Activated CD4-positive, CD25-positive, alpha-beta regulatory T cell treated with anti-CD3 and anti-CD28 coated beads, Interleukin-2, amount 50 U/mL, for 72 hours (primary cell): ENCODE data around the gene CLSTN1.
"Not testable (repeated sequence)": the region's sequence is repeated elsewhere in the genome, so short reads cannot be mapped to it uniquely, and the experiment has no call there.

Experiments
- DNase-seq: peaks from one replicate; pipeline ENCODE4 v3.0.0; 2021

The CLSTN1 gene

DNA sequence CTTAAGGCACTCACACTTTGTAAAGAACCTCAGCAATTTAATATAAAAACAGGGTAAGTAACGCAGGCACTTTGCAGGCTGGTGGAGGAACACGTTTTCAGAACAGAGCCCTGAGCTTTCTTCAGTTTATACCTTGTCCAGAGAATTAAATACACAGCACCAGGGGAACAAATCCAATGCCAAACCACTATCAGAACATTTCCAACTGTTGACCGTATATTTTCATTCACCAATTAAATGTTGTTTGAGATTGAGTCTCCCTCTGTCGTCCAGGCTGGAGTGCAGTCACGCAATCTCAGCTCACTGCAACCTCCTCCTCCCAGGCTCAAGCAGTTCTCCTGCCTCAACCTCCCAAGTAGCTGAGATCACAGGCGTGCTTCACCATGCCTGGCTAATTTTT, 29.7 kb downstream of the CLSTN1 start:
- DNase-seq = no peak

DNA sequence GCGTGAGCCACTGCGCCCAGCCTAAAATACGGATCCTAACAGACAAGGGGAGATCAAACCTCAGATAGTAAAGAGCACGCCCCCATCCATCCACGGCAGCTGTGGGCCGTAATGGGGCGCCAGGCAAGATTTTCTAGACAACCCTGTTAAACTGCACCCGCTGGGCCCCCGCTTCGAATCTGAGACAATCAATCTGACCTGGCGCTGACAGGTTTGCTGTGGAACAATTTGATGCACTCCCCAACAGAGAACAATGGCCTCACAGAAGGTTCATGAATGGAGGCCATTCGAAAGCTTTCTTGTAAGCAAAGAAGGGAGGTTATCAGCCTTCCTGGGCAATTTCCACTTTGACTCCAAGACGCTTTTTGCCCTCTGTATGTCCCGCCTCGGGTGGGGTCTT, 30.5 kb downstream of the CLSTN1 start:
- DNase-seq = no peak

GRCh38 chr1:9792156-9793042, 31.4 kb downstream of the CLSTN1 start:
- no peak for DNase-seq

GRCh38 chr1:9789700-9790099, 34.1 kb downstream of the CLSTN1 start:
- not testable (repeated sequence) for DNase-seq

GRCh38 chr1:9787702-9788101, 36.1 kb downstream of the CLSTN1 start:
- peak; percentile 44 for DNase-seq

GRCh38 chr1:9785406-9785805, 38.4 kb downstream of the CLSTN1 start:
- no peak for DNase-seq

GRCh38 chr1:9784508-9785133, 39.1 kb downstream of the CLSTN1 start:
- peak; percentile 55 for DNase-seq

DNA sequence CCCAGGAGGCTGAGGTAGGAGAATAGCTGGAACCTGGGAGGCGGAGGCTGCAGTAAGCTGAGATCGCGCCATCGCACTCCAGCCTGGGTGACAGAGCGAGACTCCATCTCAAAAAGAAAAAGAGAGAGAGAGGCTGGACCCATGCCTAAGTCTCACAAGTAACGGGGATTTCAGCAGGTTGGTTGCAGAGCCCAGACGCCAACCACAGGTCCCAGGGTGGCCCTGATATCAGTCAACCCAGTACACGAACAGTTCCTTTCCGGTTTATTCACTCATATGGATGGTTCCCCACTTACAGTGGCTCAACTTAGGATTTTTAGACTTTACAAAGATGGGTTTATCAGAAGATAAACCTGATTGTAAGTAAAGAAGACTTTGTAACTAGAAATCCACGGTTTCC, 40.9 kb downstream of the CLSTN1 start:
- no peak for DNase-seq

DNA sequence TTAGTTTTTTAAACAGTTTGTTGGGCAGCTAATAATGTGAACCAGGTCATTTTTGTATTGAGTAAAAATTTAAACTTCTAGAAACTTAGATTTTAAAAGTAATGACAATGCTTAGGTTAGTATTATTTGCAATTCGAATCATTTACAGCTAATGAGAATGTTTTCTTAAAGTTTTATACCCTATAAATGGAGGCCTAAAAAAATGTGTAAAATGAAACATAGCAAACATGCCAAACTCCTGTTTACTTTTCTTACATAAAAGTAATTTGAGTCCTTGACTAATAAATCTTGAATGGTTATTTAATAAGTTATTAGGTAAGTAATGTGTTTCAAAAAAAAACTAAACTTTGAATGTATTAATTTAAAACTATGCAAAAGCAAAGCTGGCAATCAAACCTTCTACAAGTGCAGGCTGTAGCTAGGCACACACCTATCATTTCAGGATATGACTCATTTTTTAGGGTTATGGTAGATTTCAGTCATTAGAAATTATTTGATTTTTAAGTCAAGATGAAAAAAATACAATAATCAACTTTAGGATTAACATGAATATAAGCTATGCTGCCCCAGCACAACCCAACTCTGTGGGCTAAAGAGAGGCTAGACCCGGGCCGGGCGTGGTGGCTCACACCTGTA, 41.5 kb downstream of the CLSTN1 start:
- no peak for DNase-seq

DNA sequence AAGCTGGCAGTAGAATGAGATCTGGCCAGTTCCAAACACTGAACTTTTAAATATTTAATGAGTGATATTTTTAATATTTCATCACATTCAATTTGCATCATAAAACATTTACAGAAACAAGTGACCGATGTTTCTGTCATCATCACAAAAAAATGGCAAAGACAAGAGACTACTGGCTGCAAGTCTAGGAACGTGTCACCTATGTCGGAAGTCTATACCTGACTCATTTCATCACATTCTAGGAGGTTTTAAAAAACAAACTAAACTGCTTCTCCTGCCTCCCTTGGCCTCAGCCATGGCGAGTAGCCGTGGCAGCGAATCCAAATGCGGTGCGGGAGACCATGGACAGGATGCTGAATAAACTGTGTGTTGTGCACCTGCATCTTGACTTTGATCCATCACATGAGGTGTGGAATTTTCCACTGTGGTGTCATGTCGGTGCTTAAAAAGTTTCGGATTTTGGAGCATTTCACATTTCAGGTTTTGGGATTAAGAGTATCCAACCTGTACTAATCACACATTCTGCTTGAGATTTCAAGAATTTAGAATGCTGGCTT, 43.1 kb downstream of the CLSTN1 start:
- no peak for DNase-seq

DNA sequence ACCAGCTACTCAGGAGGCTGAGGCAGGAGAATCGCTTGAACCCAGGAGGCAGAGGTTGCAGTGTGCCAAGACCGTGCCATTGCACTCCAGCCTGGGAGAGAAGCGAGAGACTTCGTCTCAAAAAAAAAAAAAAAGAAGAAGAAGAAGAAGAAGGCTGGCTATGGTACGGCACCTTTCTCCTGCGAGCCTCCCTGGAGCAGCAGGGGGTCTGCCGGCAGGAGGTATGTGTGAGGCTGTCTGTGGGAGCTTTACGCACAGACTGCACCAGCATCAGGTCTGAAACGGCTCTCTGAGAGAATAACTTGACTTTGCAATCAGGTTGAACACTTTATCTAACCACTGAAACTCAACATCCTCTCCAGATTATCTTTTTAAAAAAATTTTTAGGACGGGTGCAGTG, 44.9 kb downstream of the CLSTN1 start:
- DNase-seq = no peak

- no peak for DNase-seq
These were observed 47.1 kb downstream of the CLSTN1 start for GRCh38 chr1:9776685-9777084.

DNA sequence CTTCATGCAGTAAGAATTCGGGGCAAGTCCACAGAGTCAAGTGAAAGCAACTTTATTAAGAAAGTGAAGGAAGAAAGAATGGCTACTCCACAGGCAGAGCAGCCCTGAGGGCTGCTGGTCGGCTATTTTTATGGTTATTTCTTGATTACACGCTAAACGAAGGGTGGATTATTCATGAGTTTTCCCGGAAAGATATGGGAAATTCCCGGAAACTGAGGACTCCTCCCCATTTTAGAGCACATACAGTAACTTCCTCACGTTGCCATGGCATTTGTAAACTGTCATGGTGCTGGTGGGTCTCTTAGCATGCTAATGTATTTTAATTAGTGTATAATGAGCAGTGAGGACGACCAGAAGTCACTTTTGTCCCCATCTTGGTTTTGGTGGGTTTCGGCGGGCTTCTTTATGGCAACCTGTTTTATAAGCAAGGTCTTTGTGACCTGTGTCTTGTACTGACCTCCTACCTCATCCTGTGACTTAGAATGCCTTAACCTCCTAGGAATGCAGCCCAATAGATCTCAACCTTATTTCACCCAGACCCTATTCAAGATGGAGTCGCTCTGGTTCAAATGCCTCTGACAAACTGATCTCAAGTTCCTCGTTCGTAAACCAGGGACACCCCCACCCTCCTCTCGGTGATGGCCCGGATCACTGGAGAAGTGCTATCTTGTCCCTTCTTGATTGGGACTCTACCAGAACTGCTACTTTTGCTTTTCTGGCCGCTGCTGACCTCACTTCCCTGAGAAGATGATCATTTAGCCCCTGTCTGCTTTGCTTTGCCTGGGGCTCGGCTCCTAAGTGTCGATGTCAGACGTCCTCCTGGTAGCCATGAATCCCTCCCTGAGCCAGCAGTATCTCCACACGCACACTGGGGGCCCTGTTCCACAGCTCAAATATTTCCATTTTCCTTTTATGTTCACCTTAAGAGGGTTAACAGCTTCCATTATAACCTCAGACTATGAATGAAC, 48.8 kb downstream of the CLSTN1 start:
- DNase-seq = no peak

DNA sequence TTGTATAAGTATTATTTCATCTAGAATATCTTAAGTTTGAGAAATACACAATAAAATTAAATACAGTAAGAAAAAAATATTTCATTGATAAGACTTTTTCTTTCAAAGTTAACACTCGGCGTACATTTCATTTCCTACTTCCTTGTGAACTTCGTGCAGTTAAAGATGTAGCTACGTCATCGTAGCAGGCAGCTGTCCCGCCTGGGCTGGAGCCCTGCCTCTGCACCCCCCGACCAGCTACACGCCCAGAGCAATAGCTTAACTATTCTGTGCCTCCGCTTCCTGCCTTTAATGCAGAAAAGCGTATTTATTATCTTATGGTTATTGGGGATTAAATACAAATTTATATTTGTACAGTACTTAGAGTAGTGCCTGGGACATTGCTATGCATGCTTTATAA, 53.5 kb downstream of the CLSTN1 start:
- no peak for DNase-seq

DNA sequence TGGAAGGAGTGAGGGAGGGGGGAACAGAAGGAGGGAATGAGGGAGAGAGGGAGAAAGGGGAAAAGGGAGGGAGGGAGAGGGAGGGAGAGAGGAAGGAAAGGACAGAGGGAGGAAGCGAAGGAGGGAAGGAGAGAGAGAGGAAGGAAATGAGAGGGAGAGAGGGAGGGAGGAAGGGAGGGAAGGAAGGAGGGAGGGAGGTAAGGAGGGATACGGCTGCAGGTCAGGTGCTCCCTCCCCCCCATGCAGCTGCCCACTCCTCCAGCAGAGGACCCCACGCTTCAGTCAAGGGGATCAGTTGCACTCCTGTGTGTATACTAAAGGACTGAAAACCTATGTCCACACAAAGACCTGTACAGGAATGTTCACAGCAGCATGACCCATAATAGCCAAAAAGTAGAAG, 54.8 kb downstream of the CLSTN1 start:
- DNase-seq = no peak

GRCh38 chr1:9767964-9768668, 55.6 kb downstream of the CLSTN1 start:
- peak; percentile 43 for DNase-seq

DNA sequence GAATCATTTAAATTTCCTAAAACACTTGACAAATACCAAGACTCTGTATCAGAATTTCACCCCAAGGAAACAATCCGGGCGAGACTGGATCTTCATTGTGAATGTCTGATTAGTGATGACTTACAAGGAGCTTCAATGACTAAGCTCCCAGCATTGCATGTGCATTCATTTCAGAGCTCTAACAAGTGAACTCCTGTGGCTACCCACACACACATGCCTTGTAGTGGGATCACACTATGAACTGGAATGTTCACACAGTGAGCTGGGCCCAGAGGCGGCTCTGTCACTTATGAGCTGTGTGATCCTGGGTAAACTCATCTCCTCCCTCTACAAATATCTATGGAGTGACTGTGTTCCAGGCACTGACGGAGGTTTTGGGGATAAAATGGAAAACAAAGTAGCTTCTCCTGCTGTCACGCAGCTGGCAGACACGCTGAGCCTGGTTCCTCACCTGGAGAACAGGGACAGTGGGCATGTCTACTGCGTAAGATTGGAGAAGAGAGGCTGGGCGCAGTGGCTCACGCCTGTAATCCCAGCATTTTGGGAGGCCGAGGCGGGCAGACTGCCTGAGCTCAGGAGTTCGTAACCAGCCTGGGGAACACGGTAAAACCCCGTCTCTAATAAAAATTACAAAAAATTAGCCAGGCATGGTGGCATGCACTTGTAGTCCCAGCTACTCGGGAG, 56.9 kb downstream of the CLSTN1 start:
- no peak for DNase-seq

GRCh38 chr1:9764550-9764949, 59.2 kb downstream of the CLSTN1 start:
- no peak for DNase-seq

DNA sequence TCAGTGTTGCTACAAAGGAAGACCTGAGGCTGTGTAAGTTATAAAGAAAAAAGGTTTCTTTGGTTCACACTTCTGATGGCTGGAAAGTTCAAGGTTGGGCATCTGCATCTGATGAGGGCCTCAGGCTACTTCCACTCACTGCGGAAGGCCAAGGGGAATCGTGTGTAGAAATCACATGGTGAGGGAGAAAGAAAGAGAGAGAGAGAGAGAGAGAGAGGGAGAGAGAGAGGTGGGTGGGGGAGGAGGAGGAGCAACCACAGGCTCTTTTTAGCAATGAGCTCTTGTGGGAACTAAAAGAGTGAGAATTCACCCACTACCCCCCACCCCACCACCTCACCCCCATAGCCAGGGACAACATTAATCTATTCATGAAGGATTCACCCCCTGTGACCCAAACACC, 59.9 kb downstream of the CLSTN1 start:
- DNase-seq = no peak

DNA sequence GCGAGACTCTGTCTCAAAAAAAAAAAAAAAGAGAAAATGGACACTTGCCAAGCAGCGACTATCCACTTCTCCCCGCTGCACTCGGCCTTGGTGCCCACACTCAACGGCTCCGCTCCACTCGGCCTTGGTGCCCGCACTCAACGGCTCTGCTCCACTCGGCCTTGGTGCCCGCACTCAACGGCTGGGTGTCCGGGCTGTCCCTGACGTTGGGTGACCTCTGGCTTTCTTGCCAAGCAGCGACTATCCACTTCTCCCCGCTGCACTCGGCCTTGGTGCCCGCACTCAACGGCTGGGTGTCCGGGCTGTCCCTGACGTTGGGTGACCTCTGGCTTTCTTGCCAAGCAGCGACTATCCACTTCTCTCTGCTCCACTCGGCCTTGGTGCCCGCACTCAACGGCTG, 61.3 kb downstream of the CLSTN1 start:
- DNase-seq = not testable (repeated sequence)

DNA sequence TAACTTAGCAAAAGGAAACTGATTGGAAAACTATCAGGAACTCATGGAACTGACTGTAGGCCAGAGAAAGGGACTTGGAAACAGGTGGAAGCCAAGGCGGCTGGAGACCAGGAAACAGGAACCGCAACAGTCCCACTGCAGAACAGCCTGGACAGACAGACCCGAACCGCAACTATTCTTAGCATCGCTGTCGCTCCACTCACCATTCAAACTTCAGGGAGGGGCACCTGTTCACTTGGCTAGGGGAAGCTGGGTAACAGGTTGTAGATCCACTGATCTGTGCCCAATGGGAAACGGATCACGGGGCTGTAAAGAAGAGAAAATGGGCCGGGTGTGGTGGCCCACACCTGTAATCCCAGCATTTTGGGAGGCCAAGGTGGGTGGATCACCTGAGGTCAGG, 61.9 kb downstream of the CLSTN1 start:
- no peak for DNase-seq
